ENCODE results near the gene FNDC3B. TPM values are rescaled to one million over a fixed set of nuclear protein-coding genes. Genes with fewer than 3 reads are reported as not detected.
A peak's percentile ranks its signal among the peaks of the same experiment; 100 is the strongest.

Gene FNDC3B
- total and polyA plus RNA-seq, 7 donors: 16.2 to 93.9 (median 50.3) TPM

DNA sequence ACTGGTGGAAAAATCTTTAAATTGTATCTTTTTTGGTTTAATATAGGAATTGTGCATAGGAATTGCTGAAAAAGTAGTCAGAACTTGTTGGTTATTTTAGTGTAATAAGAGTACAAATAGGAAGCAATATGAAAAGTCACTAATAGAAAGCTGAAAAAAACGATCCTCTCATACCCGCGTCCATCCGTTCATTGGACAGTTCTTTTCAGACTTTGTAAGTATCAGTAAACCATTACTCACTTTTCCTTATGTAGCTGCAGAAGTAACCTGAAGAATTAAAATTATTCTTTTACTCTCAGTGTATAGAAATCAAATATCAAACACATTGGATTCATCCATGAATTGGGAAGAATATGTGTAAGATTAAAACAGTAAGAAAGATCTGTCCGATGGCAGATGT, 4.4 kb downstream of the FNDC3B start:
- Histone ChIP-seq H3K27me3 (no peaks in the 10 kb centered on the region), H3K36me3 (no peaks in the 10 kb centered on the region), H3K9me3 (no peaks in the 10 kb centered on the region), H3K4me3 (no peak overlapping the region), H3K4me1 (peaks cover 0 to 63% (median 48%) of the 10 kb centered on the region in 4 donors), H3K27ac (peak overlapping the region in 1 of 4 donors; percentile 100)
- TF ChIP-seq POLR2AphosphoS5 (IDR thresholded peaks at IDR 0.05) (no peak), EP300 (IDR thresholded peaks at IDR 0.05) (no peak), CTCF (IDR thresholded peaks at IDR 0.05) (no peak), POLR2A (IDR thresholded peaks at IDR 0.05) (no peak)
- no peak for DNase-seq
- WGBS, 2 donors: 88 to 93% methylated on average over 5 of the region's 5 CpGs
- intact Hi-C loops (cut with DNase I): loop anchor here (5.0 kb wide), 6 partner anchors 84 to 1176 kb away; no protein-coding TSS in a partner anchor

- WGBS, 2 donors: 77 to 80% methylated on average over 4 of the region's 4 CpGs
- Histone ChIP-seq H3K9me3 (no peaks in the 10 kb centered on the region), H3K27me3 (no peaks in the 10 kb centered on the region), H3K36me3 (peaks cover 0 to 2% (median 0%) of the 10 kb centered on the region in 4 donors), H3K27ac (peak overlapping the region in 2 of 4 donors; percentile 34 to 100), H3K4me3 (no peak overlapping the region), H3K4me1 (peaks cover 0 to 59% (median 46%) of the 10 kb centered on the region in 4 donors)
- DNase-seq: no peak
- intact Hi-C loops (cut with DNase I): loop anchor here (5.0 kb wide), 6 partner anchors 82 to 1178 kb away; no protein-coding TSS in a partner anchor
- TF ChIP-seq CTCF (IDR thresholded peaks at IDR 0.05): no peak
- TF ChIP-seq POLR2AphosphoS5 (IDR thresholded peaks at IDR 0.05): no peak
- TF ChIP-seq EP300 (IDR thresholded peaks at IDR 0.05): no peak
- TF ChIP-seq POLR2A (IDR thresholded peaks at IDR 0.05): no peak
Observed at GRCh38 chr3:172044833-172045585, 5.6 kb downstream of the FNDC3B start.

GRCh38 chr3:172046268-172046915, 7.0 kb downstream of the FNDC3B start:
- intact Hi-C loops (cut with DNase I): no loop called here

DNA sequence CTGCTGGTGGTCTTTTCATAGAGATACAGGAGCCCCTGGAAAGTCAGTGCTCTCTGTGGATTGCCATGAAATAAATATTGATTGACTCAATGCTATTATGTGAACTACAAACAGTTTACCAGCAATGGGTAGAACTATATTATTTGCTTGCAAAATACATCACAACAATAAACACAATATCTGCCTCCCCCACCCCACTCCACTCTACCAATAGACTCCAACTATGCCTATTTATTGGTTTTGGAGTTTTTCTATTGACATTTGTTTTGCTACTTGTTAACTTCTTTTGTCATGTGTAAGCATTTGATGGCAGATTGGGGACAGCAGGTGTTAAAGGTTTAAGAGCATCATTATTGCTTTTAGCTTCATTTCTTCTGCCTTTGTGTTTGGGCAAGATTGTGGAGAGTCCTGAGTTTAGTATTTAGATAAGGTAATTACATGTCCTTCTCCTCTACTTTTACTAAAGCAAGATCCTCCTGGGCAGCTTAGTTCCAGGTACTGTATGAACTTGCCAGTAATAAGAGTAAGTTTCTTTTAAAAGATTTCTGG, 8.3 kb downstream of the FNDC3B start:
- H3K27ac ChIP-seq: no peak overlapping the region
- intact Hi-C loops (cut with DNase I): no loop called here
- peaks cover 0 to 14% (median 3%) of the 10 kb centered on the region in 4 donors for H3K36me3 ChIP-seq
- DNase-seq: no peak
- no peaks in the 10 kb centered on the region for H3K9me3 ChIP-seq
- H3K4me1 ChIP-seq: peaks cover 0 to 51% (median 33%) of the 10 kb centered on the region in 4 donors
- no peaks in the 10 kb centered on the region for H3K27me3 ChIP-seq
- TF ChIP-seq EP300 (IDR thresholded peaks at IDR 0.05) (no peak), CTCF (IDR thresholded peaks at IDR 0.05) (no peak), POLR2A (IDR thresholded peaks at IDR 0.05) (no peak), POLR2AphosphoS5 (IDR thresholded peaks at IDR 0.05) (no peak)
- no peak overlapping the region for H3K4me3 ChIP-seq

More at GRCh38 chr3:172046268-172046915, 7.0 kb downstream of the FNDC3B start:
- Histone ChIP-seq H3K4me3 (no peak overlapping the region), H3K27ac (peak overlapping the region in 1 of 4 donors; percentile 3), H3K9me3 (no peaks in the 10 kb centered on the region), H3K27me3 (no peaks in the 10 kb centered on the region), H3K4me1 (peaks cover 0 to 62% (median 45%) of the 10 kb centered on the region in 4 donors), H3K36me3 (peaks cover 0 to 13% (median 3%) of the 10 kb centered on the region in 4 donors)
- 82% methylated on average over 4 of the region's 4 CpGs for WGBS, 2 donors
- DNase-seq: no peak
- TF ChIP-seq EP300 (IDR thresholded peaks at IDR 0.05) (no peak), POLR2A (IDR thresholded peaks at IDR 0.05) (no peak), POLR2AphosphoS5 (IDR thresholded peaks at IDR 0.05) (no peak), CTCF (IDR thresholded peaks at IDR 0.05) (no peak)
